Activated CD4-positive, alpha-beta memory T cell treated with anti-CD3 and anti-CD28 coated beads, Interleukin-2, amount 10 ng/mL, durations not matched to agents 7 days and 5 days (primary cell): ENCODE data around the gene IRAK4. TPM values are rescaled to one million over a fixed set of nuclear protein-coding genes. Genes with fewer than 3 reads are reported as not detected.
"Not testable (repeated sequence)": the region's sequence is repeated elsewhere in the genome, so short reads cannot be mapped to it uniquely, and the experiment has no call there.

Source experiments
- CTCF ChIA-PET: fragments of 350-600 bp; sonication (Branson Sonifier 250); formaldehyde crosslinking; loops from one replicate; lab custom pipeline; 2021; ENCODE audit warnings: antibody characterized with exemption, inconsistent platforms; lab: Charles Lee
- POLR2A ChIA-PET: fragments of 350-600 bp; sonication (Branson Sonifier 250); formaldehyde crosslinking; loops from one replicate; lab custom pipeline; 2021; ENCODE audit warnings: antibody characterized with exemption; lab: Charles Lee
- DNase-seq: peaks from one replicate; pipeline ENCODE4 v3.0.0-alpha.2; 2020
- H3K27ac Mint-ChIP-seq: one replicate; pipeline ENCODE4 v1.8.0; 2021; ENCODE audit warnings: mild to moderate bottlenecking, mixed read lengths
- H3K27me3 Mint-ChIP-seq: one replicate; pipeline ENCODE4 v1.8.0; 2021; ENCODE audit warnings: mixed read lengths
- H3K36me3 Mint-ChIP-seq: one replicate; pipeline ENCODE4 v1.8.0; 2021; ENCODE audit warnings: low read depth, mixed read lengths
- H3K4me1 Mint-ChIP-seq: one replicate; pipeline ENCODE4 v1.8.0; 2021; ENCODE audit warnings: mixed read lengths
- H3K4me3 Mint-ChIP-seq: one replicate; pipeline ENCODE4 v1.8.0; 2021; ENCODE audit warnings: mild to moderate bottlenecking, mixed read lengths
- H3K9me3 Mint-ChIP-seq: one replicate; pipeline ENCODE4 v1.8.0; 2021; ENCODE audit warnings: mixed read lengths
- total RNA-seq, 2 experiments: library from RNA; stranded (reverse); gene quantifications; one replicate each; pipeline ENCODE4 v1.2.3, GENCODE V29; 2021

IRAK4 gene
- total RNA-seq, 2 experiments from 2014 or later = 44.3 to 46.0 TPM

GRCh38 chr12:43749016-43749415, 9.7 kb upstream of the IRAK4 start:
- Mint-ChIP-seq H3K4me1 (peaks cover 6% of the 10 kb centered on the region), H3K36me3 (peaks cover 43% of the 10 kb centered on the region), H3K9me3 (peaks cover 3% of the 10 kb centered on the region), H3K27ac (no peak overlapping the region), H3K4me3 (no peak overlapping the region), H3K27me3 (no peaks in the 10 kb centered on the region)
- POLR2A ChIA-PET = interaction anchor here (1.0 to 1.7 kb wide), 2 partner anchors 9 to 10 kb away, joined by 3 read pairs; partner anchors contain the start of gene PUS7L
- DNase-seq = no peak
- CTCF ChIA-PET = interaction anchor here (0.9 to 1.9 kb wide), 2 partner anchors 9 to 10 kb away, joined by 3 to 4 read pairs; partner anchors contain the start of genes IRAK4 and PUS7L

GRCh38 chr12:43750814-43751213, 7.9 kb upstream of the IRAK4 start:
- ChIA-PET CTCF (no interaction called here), POLR2A (no interaction called here)
- Mint-ChIP-seq H3K4me1 (peaks cover 11% of the 10 kb centered on the region), H3K27me3 (no peaks in the 10 kb centered on the region), H3K36me3 (peaks cover 38% of the 10 kb centered on the region), H3K9me3 (no peaks in the 10 kb centered on the region), H3K4me3 (no peak overlapping the region), H3K27ac (no peak overlapping the region)
- DNase-seq = no peak

- H3K27me3 Mint-ChIP-seq, H3K9me3 Mint-ChIP-seq, H3K27ac Mint-ChIP-seq, CTCF ChIA-PET, DNase-seq, H3K4me3 Mint-ChIP-seq, POLR2A ChIA-PET: not testable (repeated sequence)
- Mint-ChIP-seq H3K4me1 (peaks cover 15% of the 10 kb centered on the region), H3K36me3 (peaks cover 37% of the 10 kb centered on the region)
Observed at GRCh38 chr12:43751360-43751759, 7.4 kb upstream of the IRAK4 start.

- ChIA-PET CTCF (no interaction called here), POLR2A (interaction anchor here (1.6 kb wide), 1 partner anchor 52 kb away, joined by 6 read pairs; the partner anchor contains the start of gene TWF1)
- Mint-ChIP-seq H3K4me3 (no peak overlapping the region), H3K36me3 (peaks cover 44% of the 10 kb centered on the region), H3K27me3 (no peaks in the 10 kb centered on the region), H3K27ac (no peak overlapping the region), H3K4me1 (peaks cover 33% of the 10 kb centered on the region), H3K9me3 (no peaks in the 10 kb centered on the region)
- no peak for DNase-seq
Observed at GRCh38 chr12:43754015-43754414, 4.7 kb upstream of the IRAK4 start.

GRCh38 chr12:43758247-43758727, 464 bp upstream of the IRAK4 start:
- Mint-ChIP-seq H3K4me3 (peak overlapping the region; percentile 97), H3K4me1 (peaks cover 62% of the 10 kb centered on the region), H3K36me3 (peaks cover 49% of the 10 kb centered on the region), H3K27ac (peak overlapping the region; percentile 99), H3K9me3 (no peaks in the 10 kb centered on the region), H3K27me3 (no peaks in the 10 kb centered on the region)
- CTCF ChIA-PET = interaction anchor here (0.9 to 2.0 kb wide), 6 partner anchors 10 to 124 kb away, joined by 3 to 8 read pairs (median 4); no protein-coding TSS in a partner anchor
- POLR2A ChIA-PET = interaction anchor here (0.6 to 4.2 kb wide), 7 partner anchors 9 to 77 kb away, joined by 3 to 88 read pairs (median 8); partner anchors contain the start of genes TMEM117 and TWF1
- no peak for DNase-seq

- POLR2A ChIA-PET = interaction anchor here (1.6 to 4.2 kb wide), 4 partner anchors 11 to 47 kb away, joined by 4 to 88 read pairs (median 8); partner anchors contain the start of gene TWF1
Observed at GRCh38 chr12:43760396-43760795, 1.6 kb downstream of the IRAK4 start.

GRCh38 chr12:43761500-43761899, 2.7 kb downstream of the IRAK4 start:
- ChIA-PET CTCF (interaction anchor here (0.7 to 3.1 kb wide), 2 partner anchors 14 to 38 kb away, joined by 3 to 7 read pairs; no protein-coding TSS in a partner anchor), POLR2A (interaction anchor here (2.0 to 4.2 kb wide), 2 partner anchors 44 to 46 kb away, joined by 16 to 88 read pairs; partner anchors contain the start of gene TWF1)
- Mint-ChIP-seq H3K4me3 (peak overlapping the region; percentile 47), H3K9me3 (no peaks in the 10 kb centered on the region), H3K36me3 (peaks cover 47% of the 10 kb centered on the region), H3K4me1 (peaks cover 54% of the 10 kb centered on the region), H3K27ac (peak overlapping the region; percentile 38), H3K27me3 (no peaks in the 10 kb centered on the region)
- DNase-seq = no peak

More at GRCh38 chr12:43760396-43760795, 1.6 kb downstream of the IRAK4 start:
- H3K36me3 Mint-ChIP-seq = peaks cover 48% of the 10 kb centered on the region
- DNase-seq = no peak
- no peaks in the 10 kb centered on the region for H3K27me3 Mint-ChIP-seq
- CTCF ChIA-PET = interaction anchor here (0.8 to 3.1 kb wide), 3 partner anchors 12 to 31 kb away, joined by 3 to 7 read pairs (median 4); no protein-coding TSS in a partner anchor
- H3K27ac Mint-ChIP-seq = peak overlapping the region; percentile 99
- peaks cover 60% of the 10 kb centered on the region for H3K4me1 Mint-ChIP-seq
- H3K4me3 Mint-ChIP-seq = peak overlapping the region; percentile 97
- no peaks in the 10 kb centered on the region for H3K9me3 Mint-ChIP-seq

GRCh38 chr12:43762596-43762995, 3.8 kb downstream of the IRAK4 start:
- H3K4me1 Mint-ChIP-seq = peaks cover 46% of the 10 kb centered on the region
- POLR2A ChIA-PET = interaction anchor here (1.0 to 2.0 kb wide), 4 partner anchors 10 to 73 kb away, joined by 3 to 16 read pairs (median 4); partner anchors contain the start of genes TMEM117 and TWF1

GRCh38 chr12:43763769-43764168, 5.0 kb downstream of the IRAK4 start:
- ChIA-PET CTCF (interaction anchor here (0.6 to 3.1 kb wide), 2 partner anchors 11 to 1867 kb away, joined by 4 to 7 read pairs; no protein-coding TSS in a partner anchor), POLR2A (interaction anchor here (2.0 kb wide), 1 partner anchor 42 kb away, joined by 16 read pairs; the partner anchor contains the start of gene TWF1)
- Mint-ChIP-seq H3K36me3 (peaks cover 48% of the 10 kb centered on the region), H3K9me3 (no peaks in the 10 kb centered on the region), H3K4me1 (peaks cover 37% of the 10 kb centered on the region), H3K4me3 (no peak overlapping the region), H3K27me3 (no peaks in the 10 kb centered on the region), H3K27ac (no peak overlapping the region)
- DNase-seq = no peak

More at GRCh38 chr12:43762596-43762995, 3.8 kb downstream of the IRAK4 start:
- no peak overlapping the region for H3K4me3 Mint-ChIP-seq
- H3K27ac Mint-ChIP-seq = no peak overlapping the region
- no peaks in the 10 kb centered on the region for H3K9me3 Mint-ChIP-seq
- no peak for DNase-seq
- CTCF ChIA-PET = interaction anchor here (0.6 to 3.1 kb wide), 3 partner anchors 12 to 52 kb away, joined by 3 to 7 read pairs (median 5); no protein-coding TSS in a partner anchor
- H3K27me3 Mint-ChIP-seq = no peaks in the 10 kb centered on the region
- H3K36me3 Mint-ChIP-seq = peaks cover 45% of the 10 kb centered on the region

GRCh38 chr12:43764528-43764927, 5.8 kb downstream of the IRAK4 start:
- Mint-ChIP-seq H3K9me3 (no peaks in the 10 kb centered on the region), H3K36me3 (peaks cover 52% of the 10 kb centered on the region), H3K27ac (no peak overlapping the region), H3K4me1 (peaks cover 35% of the 10 kb centered on the region), H3K27me3 (no peaks in the 10 kb centered on the region), H3K4me3 (no peak overlapping the region)
- CTCF ChIA-PET = no interaction called here
- DNase-seq = no peak
- POLR2A ChIA-PET = no interaction called here

GRCh38 chr12:43766291-43766690, 7.5 kb downstream of the IRAK4 start:
- Mint-ChIP-seq H3K4me3 (no peak overlapping the region), H3K27ac (no peak overlapping the region), H3K36me3 (peaks cover 57% of the 10 kb centered on the region), H3K27me3 (no peaks in the 10 kb centered on the region), H3K9me3 (no peaks in the 10 kb centered on the region), H3K4me1 (peaks cover 22% of the 10 kb centered on the region)
- no peak for DNase-seq
- ChIA-PET CTCF (interaction anchor here (1.2 kb wide), 1 partner anchor 116 kb away, joined by 4 read pairs; no protein-coding TSS in a partner anchor), POLR2A (no interaction called here)

- ChIA-PET CTCF (interaction anchor here (0.6 to 2.8 kb wide), 7 partner anchors 10 to 1746 kb away, joined by 3 to 29 read pairs (median 3); partner anchors contain the start of genes IRAK4 and PUS7L), POLR2A (interaction anchor here (1.2 to 1.7 kb wide), 2 partner anchors 18 to 22 kb away, joined by 4 to 7 read pairs; partner anchors contain the start of genes IRAK4 and PUS7L)
- no peak overlapping the region for H3K27ac Mint-ChIP-seq
- H3K36me3 Mint-ChIP-seq = peaks cover 35% of the 10 kb centered on the region
- no peaks in the 10 kb centered on the region for H3K9me3 Mint-ChIP-seq
- H3K4me3 Mint-ChIP-seq = no peak overlapping the region
- H3K4me1 Mint-ChIP-seq = peaks cover 1% of the 10 kb centered on the region
- no peak for DNase-seq
- no peaks in the 10 kb centered on the region for H3K27me3 Mint-ChIP-seq
Observed at GRCh38 chr12:43776498-43776897, 17.7 kb downstream of the IRAK4 start.
